ENCODE data around the gene ENDOV. TPM values are rescaled to one million over a fixed set of nuclear protein-coding genes. Genes with fewer than 3 reads are reported as not detected.

Gene ENDOV
- total and polyA plus RNA-seq, 2 of the 13 experiments (the other 11 are each of a cell fraction or from before 2014, with no cell fraction given) = 15.1 to 17.1 TPM

DNA sequence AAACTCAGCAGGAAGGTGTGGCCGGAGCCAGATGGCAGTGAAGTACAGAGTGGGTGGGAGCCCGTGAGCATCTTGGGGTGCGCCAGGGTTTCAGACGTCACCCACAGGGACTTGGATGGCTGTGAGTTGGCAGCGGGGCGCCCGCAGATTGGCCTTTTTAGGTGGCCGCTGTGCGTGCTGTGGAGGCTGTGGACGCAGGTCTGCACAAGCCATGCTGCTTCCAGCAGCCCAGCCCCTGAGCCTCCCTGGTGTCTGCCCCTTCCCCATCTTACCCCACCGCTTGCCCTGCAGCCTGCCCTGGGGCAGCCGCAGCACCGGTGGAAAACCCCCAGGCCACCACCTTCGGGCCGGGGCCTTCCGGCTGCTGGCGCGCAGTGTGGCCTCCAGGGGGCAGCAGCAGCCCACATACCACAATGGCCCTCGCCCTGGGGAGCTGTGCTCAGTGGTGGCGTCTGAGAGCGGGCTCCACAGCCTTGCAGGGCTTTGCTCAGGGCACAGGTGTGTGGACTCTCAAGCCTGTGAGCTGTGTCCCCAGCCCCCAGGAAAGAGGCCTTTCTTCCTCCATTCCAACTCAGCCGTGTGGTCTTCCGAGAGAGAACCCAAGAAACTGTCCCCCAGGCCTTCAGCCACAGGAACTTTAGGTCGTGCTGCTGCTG is 11.8 kb downstream of the ENDOV start (continued):
- TF ChIP-seq ZNF12 (CRISPR knock-in tag; IDR thresholded peaks at IDR 0.05) = no peak
- no peak for TF ChIP-seq ZMYM4 (CRISPR knock-in tag; IDR thresholded peaks at IDR 0.05)
- TF ChIP-seq, protein P1, sequence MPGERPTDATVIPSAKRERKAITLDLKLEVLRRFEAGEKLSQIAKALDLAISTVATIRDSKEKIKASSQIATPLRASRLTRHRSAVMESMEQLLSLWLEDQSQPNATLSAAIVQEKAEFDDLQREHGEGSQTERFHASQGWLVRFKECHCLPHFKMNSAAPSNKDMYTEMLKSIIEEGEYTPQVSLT (CRISPR knock-in tag; IDR thresholded peaks at IDR 0.05; ENCODE audit: borderline replicate concordance, low read depth) = no peak
- TF ChIP-seq SPEN (CRISPR knock-in tag; IDR thresholded peaks at IDR 0.05; ENCODE audit: low read depth) = 0 out of 2 replicates have a peak, but pooled peaks have one; percentile 23
- no peak for TF ChIP-seq NR2F6 (IDR thresholded peaks at IDR 0.05)
- TF ChIP-seq NR2F6 (CRISPR knock-in tag; IDR thresholded peaks at IDR 0.05) = peak; percentile 59; the same call in 1 of the 2 replicates
- 0 out of 2 replicates have a peak, but pooled peaks have one; percentile 40 for TF ChIP-seq E2F5 (CRISPR knock-in tag; conservative IDR thresholded peaks at IDR 0.05)
- TF ChIP-seq PPARG (CRISPR knock-in tag; conservative IDR thresholded peaks at IDR 0.05) = no peak; the same call in 1 of the 2 replicates
- no peak for TF ChIP-seq BRD4 (CRISPR knock-in tag; IDR thresholded peaks at IDR 0.05)
- TF ChIP-seq MXD1 (CRISPR knock-in tag; IDR thresholded peaks at IDR 0.05) = no peak
- TF ChIP-seq PHF21A (CRISPR knock-in tag; IDR thresholded peaks at IDR 0.05) = no peak
- no peak for TF ChIP-seq BATF2 (CRISPR knock-in tag; IDR thresholded peaks at IDR 0.05)
- no peak for TF ChIP-seq ZSCAN31 (CRISPR knock-in tag; IDR thresholded peaks at IDR 0.05; ENCODE audit: low read depth)
- no peak for TF ChIP-seq CHD4 (IDR thresholded peaks at IDR 0.05; ENCODE audit: borderline replicate concordance, low read length)
- peak; percentile 25; the same call in 1 of the 2 replicates for TF ChIP-seq HES4 (CRISPR knock-in tag; IDR thresholded peaks at IDR 0.05; ENCODE audit: borderline replicate concordance)
- peak in 1 of 2 experiments; percentile 55; a peak in 1 of 4 replicates for TF ChIP-seq KLF16 (CRISPR knock-in tag; IDR thresholded peaks at IDR 0.05)
- no peak for TF ChIP-seq RBM39 (IDR thresholded peaks at IDR 0.05; ENCODE audit: low read depth, low read length, poor library complexity, severe bottlenecking)
- no peak for TF ChIP-seq ZNF496 (CRISPR knock-in tag; IDR thresholded peaks at IDR 0.05; ENCODE audit: insufficient replicate concordance)
- no peak for TF ChIP-seq ESRRA (CRISPR knock-in tag; IDR thresholded peaks at IDR 0.05; ENCODE audit: low read depth)
- TF ChIP-seq, protein P2, sequence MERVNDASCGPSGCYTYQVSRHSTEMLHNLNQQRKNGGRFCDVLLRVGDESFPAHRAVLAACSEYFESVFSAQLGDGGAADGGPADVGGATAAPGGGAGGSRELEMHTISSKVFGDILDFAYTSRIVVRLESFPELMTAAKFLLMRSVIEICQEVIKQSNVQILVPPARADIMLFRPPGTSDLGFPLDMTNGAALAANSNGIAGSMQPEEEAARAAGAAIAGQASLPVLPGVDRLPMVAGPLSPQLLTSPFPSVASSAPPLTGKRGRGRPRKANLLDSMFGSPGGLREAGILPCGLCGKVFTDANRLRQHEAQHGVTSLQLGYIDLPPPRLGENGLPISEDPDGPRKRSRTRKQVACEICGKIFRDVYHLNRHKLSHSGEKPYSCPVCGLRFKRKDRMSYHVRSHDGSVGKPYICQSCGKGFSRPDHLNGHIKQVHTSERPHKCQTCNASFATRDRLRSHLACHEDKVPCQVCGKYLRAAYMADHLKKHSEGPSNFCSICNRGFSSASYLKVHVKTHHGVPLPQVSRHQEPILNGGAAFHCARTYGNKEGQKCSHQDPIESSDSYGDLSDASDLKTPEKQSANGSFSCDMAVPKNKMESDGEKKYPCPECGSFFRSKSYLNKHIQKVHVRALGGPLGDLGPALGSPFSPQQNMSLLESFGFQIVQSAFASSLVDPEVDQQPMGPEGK (CRISPR knock-in tag; IDR thresholded peaks at IDR 0.05) = peak; percentile 60
- no peak for TF ChIP-seq PAXIP1 (CRISPR knock-in tag; conservative IDR thresholded peaks at IDR 0.05)
